H1 (cell line): ENCODE data around the gene CEP70. TPM values are rescaled to one million over a fixed set of nuclear protein-coding genes. Genes with fewer than 3 reads are reported as not detected.

Source experiments
- CTCF ChIA-PET: fragments of 300-600 bp; sonication (Branson Sonifier 250); formaldehyde crosslinking; loops from one replicate; lab custom pipeline; 2021; ENCODE audit not compliant: partially characterized antibody; lab: Charles Lee
- POLR2A ChIA-PET: fragments of 300-600 bp; sonication (Branson Sonifier 250); formaldehyde crosslinking; loops from one replicate; lab custom pipeline; 2021; ENCODE audit warnings: inconsistent platforms; ENCODE audit not compliant: partially characterized antibody; lab: Charles Lee
- DNase-seq, 2 experiments: peaks; one replicate each; pipeline versions ENCODE4 v3.0.0 to v3.0.0-alpha.2; 2010 to 2022; ENCODE audit warnings: low spot score in 2 of 2, low read depth in 1 of 2, mixed read lengths in 1 of 2
- FAIRE-seq: peaks from 2 replicates; lab custom pipeline; 2011; peaks lifted over from hg19 to GRCh38; lab: Jason Lieb, UNC
- H2AFZ ChIP-seq: 2 replicates; pipeline ENCODE4 v1.8.1; 2012; ENCODE audit warnings: low read length, inconsistent platforms
- H2AK5ac ChIP-seq: 2 replicates; pipeline ENCODE4 v1.6.1; 2013; ENCODE audit warnings: low read depth, low read length
- H2BK120ac ChIP-seq: replicated peaks from 2 replicates; pipeline ENCODE3; 2013; ENCODE audit warnings: low read depth, low read length, inconsistent platforms
- H2BK12ac ChIP-seq: 2 replicates; pipeline ENCODE4 v1.6.1; 2013; ENCODE audit warnings: low read depth, low read length
- H2BK15ac ChIP-seq: 2 replicates; pipeline ENCODE4 v1.6.1; 2013; ENCODE audit warnings: low read length
- H2BK20ac ChIP-seq: 2 replicates; pipeline ENCODE4 v1.6.1; 2013; ENCODE audit warnings: low read length
- H2BK5ac ChIP-seq: 2 replicates; pipeline ENCODE4 v1.6.1; 2013; ENCODE audit warnings: low read depth, low read length
- H3K14ac ChIP-seq: 2 replicates; pipeline ENCODE4 v1.6.1; 2013; ENCODE audit warnings: inconsistent platforms; ENCODE audit not compliant: insufficient read length
- H3K18ac ChIP-seq: 2 replicates; pipeline ENCODE4 v1.6.1; 2013; ENCODE audit warnings: low read length; ENCODE audit errors: extremely low read depth
- H3K23ac ChIP-seq: 2 replicates; pipeline ENCODE4 v1.6.1; 2013; ENCODE audit warnings: inconsistent platforms; ENCODE audit not compliant: insufficient read length
- H3K23me2 ChIP-seq: 2 replicates; pipeline ENCODE4 v1.6.1; 2013; ENCODE audit warnings: low read depth, low read length
- H3K27ac ChIP-seq: 2 replicates; pipeline ENCODE4 v1.6.1; 2011; ENCODE audit warnings: low read depth, low read length, inconsistent platforms
- H3K27me3 ChIP-seq, 4 experiments: replicated peaks in 1 of 4; 1 replicate in 1 of 4; 2 replicates in 3 of 4; pipeline versions ENCODE4 v1.6.1 to v1.8.1; 2011 to 2013; ENCODE audit warnings: low read length in 3 of 4, mild to moderate bottlenecking in 3 of 4, inconsistent platforms in 2 of 4, mixed read lengths in 2 of 4, moderate library complexity in 1 of 4; ENCODE audit not compliant: control insufficient read depth in 3 of 4, insufficient read depth in 3 of 4; ENCODE audit errors: extremely low read depth in 1 of 4
- H3K36me3 ChIP-seq, 4 experiments: 2 replicates each; pipeline versions ENCODE4 v1.6.1 to v1.8.1; 2011 to 2013; ENCODE audit warnings: mild to moderate bottlenecking in 4 of 4, low read length in 3 of 4, moderate library complexity in 2 of 4, control low read depth in 1 of 4, inconsistent platforms in 1 of 4; ENCODE audit not compliant: insufficient read depth in 4 of 4, control insufficient read depth in 2 of 4
- H3K4ac ChIP-seq: replicated peaks from 2 replicates; pipeline ENCODE3; 2013; ENCODE audit warnings: low read length, low read depth, mixed read lengths, inconsistent platforms; ENCODE audit not compliant: insufficient read length
- H3K4me1 ChIP-seq, 4 experiments: replicated peaks in 1 of 4; 1 replicate in 1 of 4; 2 replicates in 3 of 4; pipeline versions ENCODE4 v1.6.1 to v1.8.1; 2011 to 2013; ENCODE audit warnings: low read length in 3 of 4, inconsistent platforms in 2 of 4, mixed read lengths in 1 of 4; ENCODE audit not compliant: insufficient read depth in 4 of 4, control insufficient read depth in 3 of 4
- H3K4me2 ChIP-seq, 2 experiments: 2 replicates each; pipeline versions ENCODE4 v1.6.1 to v1.8.1; 2011 to 2013; ENCODE audit warnings: low read depth in 2 of 2, low read length in 2 of 2, control low read depth in 1 of 2, inconsistent platforms in 1 of 2, mild to moderate bottlenecking in 1 of 2; ENCODE audit not compliant: insufficient read depth in 1 of 2
- H3K4me3 ChIP-seq, 4 experiments: fragments of 200-600, 300-600 bp in 1 of 4; sonication (generic), shearing (Covaris generic), sonication (Bioruptor Twin) in 1 of 4; 2 replicates each; pipeline versions ENCODE4 v1.5.1 to v1.8.1; 2011 to 2016; ENCODE audit warnings: low read length in 4 of 4, low read depth in 3 of 4, control low read depth in 2 of 4, inconsistent platforms in 2 of 4, mild to moderate bottlenecking in 2 of 4, mixed read lengths in 1 of 4, moderate library complexity in 1 of 4; ENCODE audit not compliant: insufficient read depth in 2 of 4; ENCODE audit errors: extremely low read depth in 1 of 4
- H3K56ac ChIP-seq: replicated peaks from 2 replicates; pipeline ENCODE3; 2013; ENCODE audit warnings: low read depth, mild to moderate bottlenecking, mixed read lengths, low read length, inconsistent platforms; ENCODE audit not compliant: insufficient read length
- H3K79me1 ChIP-seq: 2 replicates; pipeline ENCODE4 v1.6.1; 2013; ENCODE audit warnings: low read depth, low read length, control low read depth
- H3K79me2 ChIP-seq, 2 experiments: 2 replicates each; pipeline versions ENCODE4 v1.6.1 to v1.8.1; 2012 to 2013; ENCODE audit warnings: low read length in 2 of 2, mild to moderate bottlenecking in 2 of 2, inconsistent platforms in 1 of 2; ENCODE audit not compliant: insufficient read depth in 2 of 2, control insufficient read depth in 1 of 2
- H3K9ac ChIP-seq, 4 experiments: replicated peaks in 1 of 4; 1 replicate in 1 of 4; 2 replicates in 3 of 4; pipeline versions ENCODE4 v1.6.1 to v1.8.1; 2011 to 2013; ENCODE audit warnings: low read depth in 3 of 4, low read length in 3 of 4, control low read depth in 2 of 4, mild to moderate bottlenecking in 2 of 4, moderate library complexity in 2 of 4, inconsistent platforms in 1 of 4; ENCODE audit errors: extremely low read depth in 1 of 4
- H3K9me3 ChIP-seq, 2 experiments: 2 replicates each; pipeline versions ENCODE4 v1.6.1 to v1.8.1; 2012 to 2013; ENCODE audit warnings: mild to moderate bottlenecking in 2 of 2, moderate library complexity in 2 of 2, control low read depth in 1 of 2, inconsistent platforms in 1 of 2, low read depth in 1 of 2, low read length in 1 of 2, mixed read lengths in 1 of 2; ENCODE audit not compliant: insufficient read depth in 2 of 2
- H4K20me1 ChIP-seq, 2 experiments: replicated peaks in 1 of 2; 2 replicates each; pipeline versions ENCODE3 to v1.8.1; 2011 to 2013; ENCODE audit warnings: inconsistent platforms in 2 of 2, low read length in 2 of 2, mild to moderate bottlenecking in 1 of 2; ENCODE audit not compliant: insufficient read depth in 2 of 2, control insufficient read depth in 1 of 2
- H4K5ac ChIP-seq: 2 replicates; pipeline ENCODE4 v1.6.1; 2013; ENCODE audit warnings: low read length, low read depth, mixed read lengths, inconsistent platforms; ENCODE audit not compliant: insufficient read length
- H4K8ac ChIP-seq: 2 replicates; pipeline ENCODE4 v1.8.0; 2013; ENCODE audit warnings: mild to moderate bottlenecking, moderate library complexity, low read length, inconsistent platforms; ENCODE audit not compliant: insufficient read depth; ENCODE audit errors: extremely low read depth
- H4K91ac ChIP-seq: replicated peaks from 2 replicates; pipeline ENCODE3; 2013; ENCODE audit warnings: low read length, mixed read lengths, inconsistent platforms; ENCODE audit not compliant: insufficient read length
- BRCA1 ChIP-seq: IDR thresholded peaks from 2 replicates; pipeline ENCODE4 v1.6.1; 2012; ENCODE audit warnings: low read depth, low read length, improper control_type of control experiment
- CHD1 ChIP-seq: IDR thresholded peaks from 2 replicates; pipeline ENCODE4 v1.6.1; 2012; ENCODE audit warnings: low read depth, low read length, improper control_type of control experiment
- PHF8 ChIP-seq: fragments of 200-600 bp; sonication (generic); conservative IDR thresholded peaks from 2 replicates; pipeline ENCODE4 v1.7.1; 2012; ENCODE audit warnings: low read depth, mild to moderate bottlenecking, inconsistent platforms, low read length, moderate library complexity
- POLR2A ChIP-seq, 2 experiments: IDR thresholded peaks; 1 replicate in 1 of 2; 2 replicates in 1 of 2; pipeline ENCODE4 v1.6.1; 2011; ENCODE audit warnings: low read depth in 2 of 2, low read length in 2 of 2, mild to moderate bottlenecking in 2 of 2; ENCODE audit errors: control extremely low read depth in 1 of 2
- RAD21 ChIP-seq, 2 experiments: IDR thresholded peaks in 1 of 2; conservative IDR thresholded peaks in 1 of 2; 2 replicates each; pipeline ENCODE4 v1.6.1; 2011; ENCODE audit warnings: low read depth in 2 of 2, low read length in 2 of 2, improper control_type of control experiment in 1 of 2, inconsistent platforms in 1 of 2, mild to moderate bottlenecking in 1 of 2, moderate library complexity in 1 of 2
- SIX5 ChIP-seq: IDR thresholded peaks from 2 replicates; pipeline ENCODE4 v1.6.1; 2011; ENCODE audit warnings: mild to moderate bottlenecking, low read depth, low read length
- WGBS, 2 experiments: shearing (Covaris generic) in 1 of 2; methylation state at CpG; one replicate each; pipeline versions ENCODE4 v1.1.6 to v1.1.7; 2013 to 2015; ENCODE audit warnings: low lambda C conversion rate in 2 of 2, mixed read lengths in 2 of 2, inconsistent platforms in 1 of 2, low coverage in 1 of 2, missing lambda C conversion rate in 1 of 2; ENCODE audit not compliant: insufficient replicate concordance in 2 of 2, insufficient coverage in 1 of 2, insufficient read length in 1 of 2; ENCODE audit errors: extremely low coverage in 1 of 2, missing lambda C conversion rate in 1 of 2; 5-methylcytosine and 5-hydroxymethylcytosine counted together
- polyA plus RNA-seq, 7 experiments: library from polyadenylated mRNA; depleted of rRNA in 3 of 7; stranded (reverse) in 5 of 7; unstranded in 2 of 7; fragments of >200 nt in 5 of 7; fragments of 200-250 nt in 2 of 7; gene quantifications; 1 replicate in 5 of 7; 2 replicates in 1 of 7; 4 replicates in 1 of 7; pipeline versions ENCODE4 v1.2.1 to v1.2.3, GENCODE V29; 2011 to 2013; ENCODE audit warnings: missing spikeins in 2 of 7, mixed read lengths in 2 of 7
- total RNA-seq: library from RNA; stranded (reverse); fragmentation: NEBNext Ultra II Directional; extraction: Animal tissue kit (Norgen Biotek cat#: 25700); gene quantifications from 2 replicates; pipeline ENCODE4 v1.2.1, GENCODE V29; 2021

CEP70 gene
- total and polyA plus RNA-seq, 2 of the 8 experiments (the other 6 are each of a cell fraction or from before 2014, with no cell fraction given): 3.9 to 26.2 TPM

- peaks cover 0 to 5% (median 3%) of the 10 kb centered on the region in 4 experiments; a peak in 3 of 7 replicates for H3K4me1 ChIP-seq
- no peak for FAIRE-seq
Measured at GRCh38 chr3:138593488-138594149, 441 bp downstream of the CEP70 start.

More at GRCh38 chr3:138593488-138594149, 441 bp downstream of the CEP70 start:
- H3K23me2 ChIP-seq: peaks cover 7% of the 10 kb centered on the region; the same call in 1 of the 2 replicates
- H2AFZ ChIP-seq: peak overlapping the region; percentile 47
- 0 out of 2 replicates have a peak overlapping the region, but pooled peaks have one; percentile 5 for H2BK12ac ChIP-seq
- no peak overlapping the region for H2AK5ac ChIP-seq
- no peak overlapping the region; the same call in 1 of the 2 replicates for H3K18ac ChIP-seq
- H3K4me3 ChIP-seq: peak overlapping the region; percentile 70 to 82 (median 78)
- H4K91ac ChIP-seq: no peak overlapping the region
- H3K23ac ChIP-seq: no peak overlapping the region
- H3K4me2 ChIP-seq: peak overlapping the region; percentile 62 to 98
- no peaks in the 10 kb centered on the region for H3K79me1 ChIP-seq
- H2BK120ac ChIP-seq: peak overlapping the region; percentile 80
- peak overlapping the region; percentile 38; the same call in 1 of the 2 replicates for H2BK5ac ChIP-seq
- ChIA-PET POLR2A (interaction anchor here (0.6 to 3.4 kb wide), 6 partner anchors 14 to 353 kb away, joined by 3 to 16 read pairs (median 4); partner anchors contain the start of genes FAIM, FOXL2 and FOXL2NB), CTCF (interaction anchor here (0.6 to 5.1 kb wide), 36 partner anchors 9 to 594 kb away, joined by 3 to 80 read pairs (median 4); partner anchors contain the start of gene ESYT3)
- no peak overlapping the region for H3K14ac ChIP-seq
- H3K36me3 ChIP-seq: peaks cover 0 to 5% (median 0%) of the 10 kb centered on the region in 4 experiments; a peak in 1 of 8 replicates
- H3K4ac ChIP-seq: no peak overlapping the region
- H3K27me3 ChIP-seq: no peaks in the 10 kb centered on the region
- peak overlapping the region in 3 of 4 experiments; percentile 15 to 87 (median 54); a peak in 6 of 7 replicates for H3K9ac ChIP-seq
- no peaks in the 10 kb centered on the region for H4K20me1 ChIP-seq
- H2BK15ac ChIP-seq: no peak overlapping the region
- peak overlapping the region; percentile 62; the same call in 1 of the 2 replicates for H4K8ac ChIP-seq
- 0 out of 2 replicates have a peak overlapping the region, but pooled peaks have one; percentile 48 for H3K27ac ChIP-seq
- H3K79me2 ChIP-seq: 0 out of 4 replicates have a peak, but pooled peaks cover 0 to 5% of the 10 kb centered on the region in 2 experiments
- no peak overlapping the region for H2BK20ac ChIP-seq
- 6% methylated on average over 22 of the region's 22 CpGs; no CpG with 5 or more reads in 1 of the 2 experiments for WGBS, 2 experiments
- TF ChIP-seq POLR2A (IDR thresholded peaks at IDR 0.05; ENCODE audit: control extremely low read depth in 1 of 2, low read depth in 2 of 2, low read length in 2 of 2) (peak in 1 of 2 experiments; percentile 40; a peak in 1 of 3 replicates), PHF8 (peak; percentile 72), BRCA1 (no peak), CHD1 (no peak), RAD21 (IDR thresholded peaks at IDR 0.05 in 1 of 2, conservative IDR thresholded peaks at IDR 0.05 in 1 of 2; ENCODE audit: low read depth in 2 of 2, low read length in 2 of 2) (0 out of 4 replicates have a peak, but pooled peaks of 1 of the 2 experiments have one; percentile 1), SIX5 (no peak)
- H4K5ac ChIP-seq: no peak overlapping the region
- no peak overlapping the region for H3K56ac ChIP-seq
- DNase-seq: no peak
- H3K9me3 ChIP-seq: peaks cover 3% of the 10 kb centered on the region in 2 experiments; a peak in 1 of 4 replicates
